Measurements from ENCODE around the gene SLC44A3.
"Not testable (repeated sequence)": the region's sequence is repeated elsewhere in the genome, so short reads cannot be mapped to it uniquely, and the experiment has no call there.

The SLC44A3 gene

DNA sequence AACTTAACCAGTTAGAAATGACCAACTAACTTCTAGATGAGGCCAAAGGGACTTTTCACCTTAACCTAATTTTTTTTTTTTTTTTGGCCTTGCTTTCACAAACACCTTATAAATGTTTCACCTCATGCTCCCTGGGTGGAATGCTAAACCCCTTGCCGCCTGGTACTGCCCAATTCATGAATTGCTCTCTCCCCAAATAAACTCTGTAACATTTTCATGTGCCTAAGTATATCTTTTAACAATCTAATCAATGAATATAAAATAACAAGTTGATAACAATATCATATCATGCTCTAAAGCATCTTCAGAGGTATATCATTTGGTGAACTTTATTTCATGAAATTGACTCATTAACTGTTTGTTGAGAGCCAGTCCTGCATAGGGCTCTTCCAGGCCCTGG is 117.7 kb downstream of the SLC44A3 start:
- FAIRE-seq: no peak

DNA sequence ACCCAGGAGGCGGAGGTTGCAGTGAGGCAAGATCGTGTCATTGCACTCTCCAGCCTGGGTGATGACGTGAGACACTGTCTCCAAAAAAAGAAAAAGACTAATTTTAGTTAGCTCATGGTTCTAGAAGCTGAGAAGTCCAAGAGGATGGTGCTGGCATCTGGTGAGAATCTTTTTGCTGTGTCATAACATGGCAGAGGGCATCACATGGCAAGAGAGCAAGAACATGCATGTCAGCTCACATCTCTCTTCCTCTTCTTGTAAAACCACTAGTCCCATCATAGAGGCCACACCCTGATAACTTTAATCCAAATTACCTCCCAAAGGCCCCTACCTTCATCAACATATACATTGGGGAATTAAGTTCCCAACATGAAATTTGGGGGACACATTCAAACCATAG is 120.6 kb downstream of the SLC44A3 start:
- FAIRE-seq: no peak

DNA sequence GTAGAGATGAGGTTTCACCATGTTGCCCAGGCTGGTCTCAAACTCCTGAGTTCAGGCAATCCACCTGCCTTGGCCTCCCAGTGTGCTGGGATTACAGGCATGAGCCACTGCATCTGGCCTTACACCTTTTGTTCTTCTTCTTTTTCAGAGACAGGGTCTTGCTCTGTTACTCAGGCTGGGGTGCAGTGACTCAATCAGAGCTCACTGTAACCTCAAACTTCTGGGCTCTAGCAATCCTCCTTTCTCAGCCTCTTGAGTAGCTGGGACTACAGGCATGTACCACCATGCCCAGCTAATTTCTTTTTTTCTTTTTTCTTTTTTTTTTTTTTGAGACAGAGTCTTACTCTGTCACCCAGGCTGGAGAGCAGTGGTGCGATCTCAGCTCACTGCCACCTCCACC is 121.3 kb downstream of the SLC44A3 start:
- FAIRE-seq: not testable (repeated sequence)

DNA sequence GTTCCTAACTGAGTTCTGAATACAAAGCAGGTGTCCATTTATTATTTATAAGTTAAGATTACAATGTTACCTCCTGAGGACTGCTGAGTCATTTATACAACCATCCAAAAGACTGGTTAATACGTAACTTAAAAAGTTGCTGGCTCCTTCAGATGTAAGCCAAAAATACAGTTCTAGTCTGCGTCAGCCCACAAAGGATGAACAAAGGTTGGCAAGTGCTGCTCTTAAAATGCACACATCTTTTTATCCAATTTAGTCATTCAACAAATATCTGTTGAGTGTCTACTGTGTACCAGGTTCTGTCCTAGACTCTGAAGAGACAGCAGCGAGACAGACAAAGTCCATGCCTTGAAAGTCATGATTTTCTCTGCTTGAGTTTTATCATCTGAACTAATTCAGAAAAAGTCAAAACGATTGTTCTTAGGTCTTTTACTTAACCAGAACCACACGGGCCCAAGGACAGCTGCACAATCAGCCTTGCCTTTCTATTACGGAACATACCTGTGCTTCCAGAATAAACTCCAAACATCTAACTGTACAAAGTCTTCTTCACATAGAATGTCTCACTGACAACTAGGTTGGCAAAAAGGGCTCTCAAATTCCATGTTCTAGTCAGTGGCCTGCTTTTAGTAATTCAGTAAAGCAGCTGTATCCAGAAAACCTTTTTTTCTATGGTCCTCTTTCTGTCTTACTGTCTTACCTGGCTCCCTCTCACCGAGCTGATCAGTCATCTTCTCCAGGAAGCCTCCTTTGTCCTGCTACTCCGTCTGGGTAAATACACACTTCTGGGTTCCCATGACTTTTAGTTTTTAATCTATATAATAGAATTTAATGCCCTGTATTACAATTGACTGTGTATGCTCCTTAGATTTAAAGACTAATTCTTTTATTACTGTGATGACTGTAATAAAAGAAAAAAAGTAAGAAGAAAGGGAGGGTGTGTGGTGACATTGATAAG is 122.3 kb downstream of the SLC44A3 start:
- no peak for FAIRE-seq
